GM19238 (cell line): Measurements from ENCODE around the gene AFG3L2.
"Not testable (repeated sequence)": the region's sequence is repeated elsewhere in the genome, so short reads cannot be mapped to it uniquely, and the experiment has no call there.

Source experiments
- DNase-seq: peaks from one replicate; pipeline ENCODE4 v3.0.0; 2011; ENCODE audit warnings: low spot score; ENCODE audit not compliant: insufficient read length

AFG3L2 gene

DNA sequence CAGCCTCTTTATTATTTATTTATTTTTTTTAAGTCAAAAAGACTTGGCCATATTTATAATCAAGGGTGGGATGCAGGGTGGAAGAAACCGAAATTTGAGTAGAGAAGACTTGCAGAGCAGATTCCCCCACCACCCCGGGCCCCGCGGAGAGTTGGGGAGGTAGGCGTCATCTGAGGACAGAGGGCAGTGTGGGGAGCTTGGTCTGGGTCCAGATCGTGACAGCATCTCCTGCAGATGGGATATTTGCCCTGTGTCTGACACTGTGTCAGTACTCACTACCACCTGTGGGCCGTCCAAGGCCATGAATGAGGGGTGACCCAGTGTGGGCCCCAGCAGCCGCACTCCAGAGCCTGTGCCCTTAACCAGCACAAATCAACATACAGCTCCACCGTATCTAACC lies 20.2 kb upstream of the AFG3L2 start:
- no peak for DNase-seq

DNA sequence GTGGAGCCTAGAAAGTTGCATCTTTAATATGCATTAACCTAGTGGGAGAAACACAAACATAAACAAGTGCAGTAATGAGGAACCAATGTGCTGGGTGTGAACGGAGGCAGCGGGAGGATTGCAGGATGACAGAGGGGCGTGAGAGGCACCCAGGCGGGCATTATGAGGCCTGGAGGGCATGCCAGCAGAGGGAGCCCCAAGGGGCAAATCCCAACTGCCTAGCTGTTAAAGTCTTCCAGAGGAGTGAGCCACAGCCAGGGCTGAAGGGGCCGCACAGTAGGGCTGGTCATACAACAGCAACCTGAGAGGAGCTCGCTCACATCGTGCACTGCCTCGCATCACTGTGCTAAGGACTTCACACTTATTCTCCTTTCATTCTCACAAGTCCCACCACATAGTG lies 17.4 kb upstream of the AFG3L2 start:
- DNase-seq: no peak

DNA sequence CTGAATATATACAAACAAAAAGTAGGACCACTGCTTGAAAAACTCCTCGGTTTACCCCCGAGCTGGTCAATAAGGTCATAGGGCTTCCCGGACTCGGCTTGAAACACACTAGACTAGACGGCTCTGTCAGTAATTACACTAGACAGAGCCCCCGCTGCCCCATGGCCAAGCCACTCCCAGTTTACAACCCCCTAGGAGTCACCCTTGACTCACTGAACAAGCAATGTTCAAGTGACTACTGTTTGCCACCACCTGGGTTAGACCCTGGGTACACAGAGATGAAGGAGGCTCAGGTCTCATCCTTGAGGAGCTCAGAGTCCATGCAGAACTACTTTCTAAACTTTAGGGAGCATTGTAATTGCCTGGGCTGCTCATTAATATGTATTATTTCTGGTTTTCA lies 17.0 kb upstream of the AFG3L2 start:
- no peak for DNase-seq

DNA sequence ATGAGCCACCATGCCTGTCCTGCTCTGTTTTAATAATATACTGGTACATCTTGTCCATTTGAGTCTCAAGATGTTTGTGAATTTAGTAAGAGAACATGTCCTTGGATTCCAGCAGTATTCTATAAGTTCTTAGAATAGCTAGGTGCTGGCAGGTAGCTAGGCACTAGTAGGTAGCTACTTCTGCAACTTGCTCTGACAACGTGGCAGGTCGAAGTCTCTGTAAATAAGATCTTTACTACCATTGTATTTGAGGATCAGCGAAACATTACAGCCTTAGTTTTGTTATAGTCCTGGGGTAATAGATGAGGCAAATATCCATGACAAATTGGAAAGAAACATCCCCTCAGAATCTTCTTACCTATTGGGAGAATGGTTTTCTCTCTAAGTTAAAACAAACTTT lies 16.5 kb upstream of the AFG3L2 start:
- no peak for DNase-seq

DNA sequence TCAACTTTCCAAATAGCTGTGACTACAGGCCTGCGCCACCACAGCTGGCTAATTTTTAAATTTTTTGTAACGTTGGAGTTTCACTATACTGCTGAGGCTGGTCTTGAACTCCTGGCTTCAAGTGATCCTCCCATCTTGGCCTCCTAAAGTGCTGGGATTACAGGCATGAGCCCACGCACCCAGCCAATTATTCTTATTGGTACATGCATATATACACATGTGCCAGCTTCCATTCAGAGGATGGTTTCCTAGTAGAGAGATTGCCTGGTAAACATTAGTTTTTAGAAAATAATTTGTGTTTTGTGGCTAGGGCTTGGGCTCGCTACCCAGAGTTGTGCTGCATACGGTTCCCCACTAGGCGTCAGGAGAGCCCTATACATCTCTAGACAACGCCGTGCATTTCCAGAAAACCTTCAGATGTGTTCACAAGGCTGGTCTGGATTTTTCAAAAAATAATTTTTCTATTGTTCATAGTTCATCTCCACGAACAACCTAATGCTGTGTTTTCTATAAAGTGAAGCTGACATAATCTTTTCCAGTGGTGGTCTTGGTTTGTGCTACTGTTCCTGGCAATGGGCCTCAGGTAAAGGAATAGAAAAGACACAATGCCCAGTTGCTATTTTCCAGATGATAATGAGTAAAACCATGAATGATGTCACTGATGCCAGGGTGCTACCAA lies 14.6 kb upstream of the AFG3L2 start:
- DNase-seq: peak; percentile 48

DNA sequence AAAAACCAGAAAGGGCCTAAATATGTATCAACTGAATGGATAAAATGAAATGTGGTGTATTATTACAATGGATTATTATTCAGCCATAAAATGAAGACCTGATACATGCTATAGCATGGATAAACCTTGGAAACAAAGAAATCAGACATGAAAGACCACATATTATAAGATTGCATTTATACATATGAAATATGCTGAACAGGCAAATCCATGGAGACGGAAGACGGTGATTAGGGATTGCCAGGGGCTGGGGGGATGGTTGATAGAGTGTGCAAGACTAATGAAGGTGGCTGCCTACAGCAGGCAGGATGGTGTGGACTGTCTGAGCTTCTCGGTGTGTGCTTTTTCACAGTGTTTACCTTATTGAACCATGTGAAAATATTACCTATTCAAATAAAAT lies 11.4 kb upstream of the AFG3L2 start:
- DNase-seq: no peak

DNA sequence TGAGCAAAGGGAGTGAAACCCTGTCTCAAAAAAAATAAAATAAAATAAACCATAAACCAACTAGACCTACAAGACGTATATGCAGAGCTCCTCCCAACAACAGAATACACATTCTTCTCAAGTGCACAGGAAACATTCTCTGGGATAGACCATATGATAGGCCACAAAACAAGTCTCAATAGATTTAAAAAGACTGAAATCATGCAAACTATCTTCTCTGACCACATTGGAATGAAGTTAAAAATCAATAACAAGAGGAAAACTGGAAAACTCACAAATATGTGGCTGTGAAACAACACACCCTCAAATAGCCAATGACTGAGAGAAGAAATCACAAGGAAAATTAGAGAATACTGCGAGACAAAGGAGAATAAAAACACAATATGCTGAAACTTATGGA lies 7.2 kb upstream of the AFG3L2 start:
- DNase-seq: no peak

DNA sequence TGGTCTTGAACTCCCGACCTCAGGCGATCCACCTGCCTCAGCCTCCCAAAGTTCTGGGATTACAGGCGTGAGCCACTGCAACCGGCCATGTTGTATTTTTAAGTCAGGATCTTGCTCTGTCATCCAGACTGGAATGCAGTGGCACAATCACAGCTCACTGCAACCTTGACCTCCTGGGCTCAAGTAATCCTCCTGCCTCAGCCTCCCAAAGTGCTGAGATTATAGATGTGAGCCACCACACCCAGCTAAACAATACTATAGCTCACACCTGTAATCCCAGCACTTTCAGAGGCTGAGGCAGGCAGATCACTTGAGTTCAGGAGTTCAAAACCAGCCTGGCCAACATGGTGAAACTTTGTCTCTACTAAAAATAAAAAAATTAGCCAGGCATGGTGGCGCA lies 6.7 kb upstream of the AFG3L2 start:
- DNase-seq: not testable (repeated sequence)

DNA sequence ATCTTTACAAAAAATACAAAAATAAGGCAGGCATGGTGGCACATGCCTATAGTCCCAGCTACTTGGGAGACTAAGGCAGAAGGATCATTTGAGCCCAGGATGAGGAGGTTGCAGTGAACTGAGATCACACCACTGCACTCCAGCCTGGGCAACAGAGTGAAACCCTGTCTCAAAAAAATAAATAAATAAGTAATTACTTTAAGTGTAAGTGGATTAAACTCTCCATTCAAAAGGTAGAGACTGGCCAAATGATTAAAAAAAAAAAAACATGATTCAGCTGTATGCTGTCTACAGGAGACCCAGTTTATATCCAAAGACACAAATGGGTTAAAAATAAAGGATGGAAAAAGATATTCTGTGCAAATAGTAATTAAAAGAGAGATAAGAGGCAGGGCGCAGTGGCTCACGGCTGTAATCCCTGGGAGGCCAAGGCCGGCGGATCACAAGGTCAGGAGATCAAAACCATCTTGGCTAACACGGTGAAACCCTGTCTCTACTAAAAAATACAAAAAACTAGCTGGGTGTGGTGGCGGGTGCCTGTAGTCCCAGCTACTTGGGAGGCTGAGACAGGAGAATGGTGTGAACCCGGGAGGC lies 5.3 kb upstream of the AFG3L2 start:
- DNase-seq: not testable (repeated sequence)

DNA sequence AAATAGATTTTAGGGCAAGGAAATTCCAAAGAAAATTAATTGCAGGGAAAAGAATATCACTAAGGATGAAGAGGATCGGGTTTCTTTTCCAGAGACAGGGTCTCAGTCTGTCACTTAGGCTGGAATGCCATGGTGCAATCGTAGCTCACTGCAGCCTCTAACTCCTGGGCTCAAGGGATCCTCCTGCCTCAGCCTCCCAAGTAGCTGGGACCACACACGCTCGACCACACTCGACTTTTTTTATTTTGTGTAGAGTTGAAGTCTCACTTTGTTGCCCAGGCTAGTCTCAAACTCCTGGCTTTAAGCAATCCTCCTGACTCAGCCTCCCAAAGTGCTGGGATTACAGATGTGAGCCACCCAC lies 1.2 kb upstream of the AFG3L2 start:
- not testable (repeated sequence) for DNase-seq

DNA sequence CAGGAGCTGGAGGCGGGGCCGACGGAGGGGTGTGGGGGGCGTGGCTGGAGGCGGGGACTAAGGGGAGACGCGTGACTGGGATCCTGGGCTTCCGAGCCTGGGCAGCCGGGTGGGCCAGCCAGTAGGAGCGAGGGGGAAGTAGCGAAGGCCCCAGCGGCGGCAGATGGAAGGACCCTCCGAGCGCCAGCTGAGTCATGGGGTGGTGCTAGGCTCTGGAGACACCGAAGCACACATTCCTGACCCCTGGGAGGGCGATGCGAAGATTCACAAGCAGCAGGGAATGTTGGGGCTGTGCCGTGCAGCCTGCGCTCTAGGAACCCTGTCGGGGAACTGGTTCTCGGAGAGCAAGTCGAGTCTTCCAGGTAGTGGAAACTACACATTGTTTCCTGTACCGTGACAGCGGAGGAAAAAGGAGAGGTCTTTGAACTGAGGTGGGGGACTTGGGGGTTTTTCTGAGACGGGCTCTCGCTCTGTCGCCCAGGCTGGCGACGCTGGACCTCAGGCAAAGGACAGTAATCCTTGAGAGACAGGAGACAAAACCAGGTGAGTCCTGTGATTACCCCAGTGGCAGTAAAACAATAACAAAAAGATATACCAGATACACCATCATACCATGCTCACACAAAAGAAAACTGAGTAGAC lies 650 bp upstream of the AFG3L2 start:
- no peak for DNase-seq

DNA sequence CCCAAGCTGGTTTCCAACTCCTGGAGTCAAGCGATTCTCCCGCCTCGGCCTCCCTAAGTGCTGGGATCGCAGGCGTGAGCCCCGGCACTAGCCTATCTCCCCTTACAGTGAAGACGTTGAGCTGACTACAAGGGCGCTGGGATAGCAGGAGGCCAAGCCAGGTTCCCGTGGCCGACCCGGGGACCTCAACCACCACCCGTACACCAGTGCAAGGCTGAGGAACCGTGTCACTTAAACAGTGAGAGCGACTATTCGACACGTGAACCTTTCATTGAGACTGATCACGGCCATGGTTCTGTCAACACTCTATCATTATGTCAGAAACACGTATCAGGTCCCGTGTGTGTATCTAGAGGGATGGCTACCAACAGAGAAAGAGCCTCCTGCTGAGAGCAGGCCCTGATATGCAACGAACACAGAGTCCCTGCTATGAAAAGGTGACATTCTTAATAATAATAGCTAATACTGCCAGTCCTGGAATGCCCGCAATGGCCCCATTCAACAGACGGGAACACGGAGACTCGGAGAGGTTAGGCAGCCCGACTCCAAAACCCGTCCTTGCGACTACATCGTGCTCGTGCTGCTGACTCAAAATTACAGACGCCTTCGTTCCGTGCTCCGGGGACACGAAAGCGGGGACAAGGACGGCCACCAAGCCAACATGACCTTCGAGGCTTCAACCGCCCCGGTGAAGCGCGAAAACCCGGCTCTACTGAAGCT lies 833 bp downstream of the AFG3L2 start:
- no peak for DNase-seq

DNA sequence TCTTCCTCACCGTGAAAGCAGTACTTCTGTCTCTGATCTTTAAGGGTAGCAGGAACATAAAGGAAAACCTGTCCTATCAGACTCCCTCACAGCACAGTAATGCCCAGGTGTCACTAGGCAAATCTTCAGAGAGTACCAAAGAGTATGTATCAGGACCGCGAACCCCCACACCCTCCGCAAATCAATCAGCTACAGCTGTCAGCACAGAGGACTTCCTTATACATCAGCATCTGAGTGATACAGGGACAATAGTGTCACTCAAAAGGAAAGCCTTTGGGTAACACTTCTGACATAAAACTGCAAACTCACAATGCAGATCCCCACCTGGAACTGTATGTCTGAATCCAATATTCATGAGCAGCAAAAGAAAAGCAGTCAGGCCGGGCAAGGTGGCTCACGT lies 2.6 kb downstream of the AFG3L2 start:
- no peak for DNase-seq

DNA sequence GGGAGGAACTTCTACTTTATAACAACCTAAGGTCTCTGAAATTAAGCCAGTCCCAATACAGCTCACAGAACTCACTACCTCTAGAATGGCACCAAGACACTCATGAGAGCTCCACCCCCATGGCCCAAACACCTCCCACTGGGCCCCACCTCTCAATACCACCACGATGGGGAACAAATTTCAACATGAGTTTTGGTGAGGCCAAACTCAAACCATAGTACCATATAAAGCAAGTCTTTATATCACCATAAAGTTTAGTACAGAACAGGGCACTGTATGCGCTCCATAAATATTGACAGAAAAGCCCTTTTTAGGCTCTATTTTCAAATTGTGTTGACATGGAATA lies 3.3 kb downstream of the AFG3L2 start:
- DNase-seq: no peak

DNA sequence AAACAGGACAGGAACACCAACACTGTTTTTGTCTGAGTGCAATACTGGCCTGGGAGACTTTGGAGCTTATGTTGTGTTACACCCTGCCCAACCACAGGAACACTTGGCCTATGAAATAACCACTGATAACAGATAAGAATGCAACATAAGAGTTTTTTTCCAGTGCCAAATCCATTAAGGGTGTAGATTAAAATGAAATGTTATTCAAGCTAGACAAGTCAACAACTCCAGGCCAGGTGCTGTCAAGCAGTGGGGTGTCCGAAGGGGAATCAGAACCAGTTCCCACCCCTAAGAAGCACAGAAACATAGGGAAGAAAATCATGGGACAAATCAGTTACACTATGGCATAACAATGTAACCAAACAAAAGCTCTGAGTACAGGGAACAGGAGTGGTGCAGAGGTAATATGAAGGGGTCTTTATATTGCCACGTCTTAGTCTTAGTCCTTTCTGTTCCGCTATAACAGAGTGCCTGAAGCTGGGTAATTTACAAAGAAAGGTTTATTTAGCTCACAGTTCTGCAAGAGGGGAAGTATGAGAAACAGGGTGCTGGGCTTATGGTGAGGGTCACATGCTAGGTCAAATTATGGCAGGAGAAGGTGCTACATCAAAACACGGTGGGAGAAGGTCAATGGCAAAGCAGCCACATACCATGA lies 3.8 kb downstream of the AFG3L2 start:
- DNase-seq: no peak

DNA sequence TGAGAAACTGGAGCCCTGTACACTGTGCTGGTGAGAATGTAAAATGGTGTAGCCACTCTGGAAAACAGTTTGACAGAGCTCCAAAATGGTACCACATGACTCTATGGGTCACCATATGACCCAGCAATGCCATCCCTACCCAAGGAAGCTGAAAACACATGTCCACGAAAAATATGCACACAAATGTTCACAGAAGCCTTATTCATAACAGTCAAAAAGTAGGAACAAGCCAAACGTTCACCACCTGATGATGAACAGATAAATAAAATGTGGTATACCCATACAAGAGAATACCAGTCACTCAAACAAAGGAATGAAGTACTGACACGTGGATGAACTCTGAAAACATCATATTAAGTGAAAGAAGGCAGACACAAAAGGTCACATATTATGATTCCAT lies 4.6 kb downstream of the AFG3L2 start:
- no peak for DNase-seq

DNA sequence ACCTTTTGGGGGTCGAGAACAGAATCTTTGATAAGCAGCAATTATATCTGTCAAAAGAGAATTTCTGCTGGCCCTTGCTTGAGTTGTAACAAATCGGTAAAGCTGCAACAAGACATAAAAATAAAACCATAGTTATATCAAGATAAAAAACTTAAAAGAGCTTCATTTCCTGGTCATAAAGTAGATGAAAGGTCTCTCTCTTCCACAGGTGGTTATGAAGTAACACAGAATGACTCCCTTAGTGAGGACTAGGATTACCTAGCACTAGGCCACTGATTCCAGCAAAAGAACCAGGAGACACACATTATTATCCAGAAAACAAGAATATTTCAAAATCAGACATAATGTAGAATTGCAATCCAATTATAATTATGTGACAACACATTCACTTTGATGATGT lies 5.4 kb downstream of the AFG3L2 start:
- no peak for DNase-seq

DNA sequence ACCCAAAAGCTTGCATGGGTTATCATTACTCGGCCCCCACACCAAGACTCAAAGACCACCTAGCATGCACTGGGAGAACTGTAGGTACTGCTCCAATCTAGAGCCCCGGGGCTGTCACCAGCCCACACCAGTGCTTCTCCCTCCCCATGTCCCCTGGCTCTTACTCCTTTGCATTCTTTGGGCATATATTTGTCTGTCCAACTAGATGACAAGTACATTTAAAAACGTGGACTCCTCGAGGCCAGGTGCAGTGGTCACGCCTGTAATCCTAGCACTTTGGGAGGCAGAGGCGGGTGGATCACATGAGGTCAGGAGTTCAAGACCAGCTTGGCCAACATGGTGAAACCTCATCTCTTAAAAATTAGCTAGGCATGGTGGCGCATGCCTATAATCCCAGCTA lies 7.8 kb downstream of the AFG3L2 start:
- DNase-seq: no peak

DNA sequence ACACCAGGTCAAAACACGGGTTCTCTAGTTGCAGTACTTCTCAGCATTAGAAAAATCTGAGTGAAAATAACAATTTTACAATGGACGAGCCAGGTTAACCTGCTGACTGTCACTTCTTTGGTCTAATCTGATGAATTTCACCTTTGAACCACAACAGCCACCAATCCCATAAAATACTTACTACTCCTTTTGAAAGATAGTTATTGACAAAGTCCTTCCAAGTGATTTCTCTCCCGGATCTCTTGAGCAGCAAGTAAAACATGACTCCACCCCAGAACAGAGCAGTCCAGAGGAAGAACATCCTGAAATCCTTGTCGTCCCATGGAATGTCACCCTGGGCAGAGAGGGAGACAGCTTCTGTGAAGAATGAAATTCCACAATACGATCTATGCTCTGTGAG lies 10.2 kb downstream of the AFG3L2 start:
- no peak for DNase-seq

DNA sequence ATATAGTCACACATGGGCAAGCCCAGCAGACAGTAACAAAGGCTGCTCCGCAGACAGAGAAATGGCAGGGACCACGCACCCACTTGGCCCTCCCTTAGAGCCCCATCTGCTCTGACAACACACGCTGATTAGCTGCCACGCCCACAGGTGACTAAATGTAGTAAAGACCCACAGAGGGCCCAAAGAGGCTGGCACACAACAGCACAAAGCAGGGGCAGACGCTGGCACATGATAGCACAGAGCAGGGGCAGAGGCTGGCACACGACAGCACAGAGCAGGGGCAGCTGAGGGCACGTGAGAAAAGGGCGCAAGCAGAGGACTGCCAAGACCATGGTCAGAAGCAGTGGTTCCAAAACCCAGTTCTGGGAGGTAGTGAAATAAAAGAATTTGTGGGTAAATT lies 10.6 kb downstream of the AFG3L2 start:
- DNase-seq: no peak

DNA sequence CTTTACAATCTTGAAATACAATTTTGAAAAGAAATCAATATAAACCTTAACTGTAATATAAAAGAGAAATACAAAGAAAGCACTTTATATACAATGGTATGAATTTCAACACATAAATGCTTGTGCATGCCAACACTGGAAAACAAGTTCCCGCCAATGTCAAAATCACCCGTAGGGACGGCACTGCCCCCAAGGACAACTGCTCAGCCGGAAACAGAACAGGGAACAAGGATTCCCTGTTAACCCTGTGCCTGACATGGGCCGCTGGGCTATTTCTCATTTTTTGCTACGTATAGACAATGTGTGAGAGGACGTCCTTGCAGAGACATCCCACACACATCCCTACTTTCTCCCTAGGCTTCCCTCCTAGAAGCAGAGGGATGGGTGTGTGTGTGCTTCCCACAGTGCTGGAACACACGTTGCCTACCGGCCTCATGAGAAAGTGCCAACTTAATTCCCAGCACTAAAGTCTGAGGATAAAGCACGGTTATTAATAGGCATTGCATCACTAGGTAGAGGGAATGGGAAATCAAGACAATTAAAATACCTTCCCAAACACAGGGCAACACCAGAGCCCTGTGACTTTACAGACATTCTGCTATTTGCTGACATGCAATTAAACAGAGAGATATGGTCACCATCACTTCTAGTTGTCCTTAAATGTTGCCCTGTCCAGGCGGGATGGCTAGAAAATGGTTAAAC lies 14.4 kb downstream of the AFG3L2 start:
- DNase-seq: no peak
